Panc1 (cell line): ENCODE measurements around the gene MAPKAPK5.
"Not testable (repeated sequence)": the region's sequence is repeated elsewhere in the genome, so short reads cannot be mapped to it uniquely, and the experiment has no call there.

ENCODE experiments used
- CTCF ChIP-seq: fragments of 450-650 bp; IDR thresholded peaks from 2 replicates; pipeline ENCODE4 v1.5.1; 2017; ENCODE audit warnings: mild to moderate bottlenecking
- POLR2AphosphoS5 ChIP-seq: IDR thresholded peaks from 2 replicates; pipeline ENCODE4 v1.6.1; 2012; ENCODE audit warnings: mild to moderate bottlenecking, low read depth, low read length, moderate library complexity
- REST ChIP-seq, 2 experiments: IDR thresholded peaks; 2 replicates each; pipeline ENCODE4 v1.6.1; 2011 to 2012; ENCODE audit warnings: low read depth in 2 of 2, control low read depth in 1 of 2, low read length in 1 of 2, mild to moderate bottlenecking in 1 of 2, moderate library complexity in 1 of 2; ENCODE audit not compliant: insufficient read depth in 1 of 2
- SIN3A ChIP-seq: IDR thresholded peaks from 2 replicates; pipeline ENCODE4 v1.6.1; 2012; ENCODE audit warnings: low read depth, mild to moderate bottlenecking, low read length, moderate library complexity, borderline replicate concordance; ENCODE audit not compliant: insufficient read depth
- TCF7L2 ChIP-seq: IDR thresholded peaks from 2 replicates; pipeline ENCODE4 v1.6.1; 2011; ENCODE audit warnings: mild to moderate bottlenecking, low read depth, low read length, inconsistent platforms

DNA sequence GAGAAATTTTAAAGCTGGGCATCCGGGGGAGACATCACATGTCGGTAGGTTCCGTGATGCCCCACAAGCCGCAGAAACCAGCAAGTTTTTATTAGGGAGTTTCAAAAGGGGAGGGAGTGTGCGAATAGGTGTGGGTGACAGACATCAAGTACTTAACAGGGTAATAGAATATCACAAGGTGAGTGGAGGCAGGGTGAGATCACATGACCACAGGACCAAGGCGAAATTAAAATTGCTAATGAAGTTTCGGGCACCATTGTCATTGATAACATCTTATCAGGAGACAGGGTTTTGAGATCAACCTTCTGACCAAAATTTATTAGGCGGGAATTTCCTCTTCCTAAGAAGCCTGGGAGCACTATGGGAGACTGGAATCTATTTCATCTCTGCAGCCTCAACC lies 21.2 kb upstream of the MAPKAPK5 start:
- not testable (repeated sequence) for TF ChIP-seq CTCF; TCF7L2; POLR2AphosphoS5; SIN3A; REST (IDR thresholded peaks at IDR 0.05; ENCODE audit: insufficient read depth in 1 of 2, low read depth in 2 of 2, low read length in 1 of 2)
